Cardiac muscle cell (in vitro differentiated cells and primary cell): ENCODE data around the gene MED20. TPM values are rescaled to one million over a fixed set of nuclear protein-coding genes. Genes with fewer than 3 reads are reported as not detected.

ENCODE experiments used
- DNase-seq, 2 donors: peaks; one replicate each; pipeline versions ENCODE4 v3.0.0 to v3.0.0-alpha.2; 2010 to 2017; ENCODE audit warnings: low read depth in 1 of 2, low spot score in 1 of 2
- H3K27ac ChIP-seq: fragments of 200-600 bp; sonication (generic); 2 replicates; pipeline ENCODE4 v1.5.1; 2016
- H3K27me3 ChIP-seq: fragments of 200-600 bp; sonication (generic); 2 replicates; pipeline ENCODE4 v1.6.0; 2016; ENCODE audit warnings: control low read depth
- H3K36me3 ChIP-seq: fragments of 200-600 bp; sonication (generic); 2 replicates; pipeline ENCODE4 v1.5.1; 2016; ENCODE audit warnings: control low read depth
- H3K4me1 ChIP-seq: fragments of 200-600 bp; sonication (generic); 2 replicates; pipeline ENCODE4 v1.8.1; 2017; ENCODE audit warnings: low read depth, mild to moderate bottlenecking, mixed run types
- H3K4me3 ChIP-seq: fragments of 200-600 bp; sonication (generic); 2 replicates; pipeline ENCODE4 v1.5.1; 2016; ENCODE audit warnings: mild to moderate bottlenecking
- H3K9me3 ChIP-seq: fragments of 200-600 bp; sonication (generic); 2 replicates; pipeline ENCODE4 v1.5.1; 2017; ENCODE audit warnings: low read depth, mild to moderate bottlenecking, control low read depth
- polyA plus RNA-seq: library from polyadenylated mRNA; unstranded; fragments of >200 nt; fragmentation: Nextera tagmentation; extraction: Ambion mirVana; gene quantifications from 2 replicates; pipeline ENCODE4 v1.2.1, GENCODE V29; 2016
- total RNA-seq: library from RNA; depleted of rRNA; stranded (reverse); fragments of >200 nt; gene quantifications from 2 replicates; pipeline ENCODE4 v1.2.3, GENCODE V29; 2016
- TF ChIP-seq, protein P1 (sequence below): IDR thresholded peaks from 2 replicates; pipeline ENCODE4 v1.5.1; 2012; ENCODE audit warnings: low read depth, mild to moderate bottlenecking, low read length

MED20 gene
- total and polyA plus RNA-seq, 2 experiments from 2014 or later, result 18.5 to 28.1 TPM

DNA sequence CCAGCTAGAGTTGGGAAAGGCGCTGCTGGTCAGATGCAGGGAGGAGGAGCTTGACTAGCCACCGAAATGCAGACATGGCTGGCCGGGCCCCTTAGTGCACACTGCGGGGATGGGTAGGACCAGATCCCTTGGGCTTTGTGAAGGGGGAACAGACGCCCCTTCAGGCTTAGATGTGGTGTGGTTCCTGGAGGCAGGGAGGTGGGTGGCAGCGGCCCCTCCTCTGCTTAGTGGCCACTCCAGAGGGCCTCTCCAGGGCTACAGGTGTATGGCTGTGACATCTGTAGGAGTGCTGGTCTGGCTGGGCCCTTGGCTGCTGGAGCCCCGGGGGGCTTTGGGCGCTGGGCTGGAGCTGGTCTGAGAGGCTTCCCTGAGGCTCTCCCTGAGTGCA lies 14.7 kb upstream of the MED20 start:
- H3K36me3 ChIP-seq, result peaks cover 31% of the 10 kb centered on the region
- DNase-seq, result no peak
- peak overlapping the region; percentile 58 for H3K27ac ChIP-seq
- H3K27me3 ChIP-seq, result peaks cover 3% of the 10 kb centered on the region
- no peak overlapping the region for H3K4me3 ChIP-seq
- TF ChIP-seq, protein P1, sequence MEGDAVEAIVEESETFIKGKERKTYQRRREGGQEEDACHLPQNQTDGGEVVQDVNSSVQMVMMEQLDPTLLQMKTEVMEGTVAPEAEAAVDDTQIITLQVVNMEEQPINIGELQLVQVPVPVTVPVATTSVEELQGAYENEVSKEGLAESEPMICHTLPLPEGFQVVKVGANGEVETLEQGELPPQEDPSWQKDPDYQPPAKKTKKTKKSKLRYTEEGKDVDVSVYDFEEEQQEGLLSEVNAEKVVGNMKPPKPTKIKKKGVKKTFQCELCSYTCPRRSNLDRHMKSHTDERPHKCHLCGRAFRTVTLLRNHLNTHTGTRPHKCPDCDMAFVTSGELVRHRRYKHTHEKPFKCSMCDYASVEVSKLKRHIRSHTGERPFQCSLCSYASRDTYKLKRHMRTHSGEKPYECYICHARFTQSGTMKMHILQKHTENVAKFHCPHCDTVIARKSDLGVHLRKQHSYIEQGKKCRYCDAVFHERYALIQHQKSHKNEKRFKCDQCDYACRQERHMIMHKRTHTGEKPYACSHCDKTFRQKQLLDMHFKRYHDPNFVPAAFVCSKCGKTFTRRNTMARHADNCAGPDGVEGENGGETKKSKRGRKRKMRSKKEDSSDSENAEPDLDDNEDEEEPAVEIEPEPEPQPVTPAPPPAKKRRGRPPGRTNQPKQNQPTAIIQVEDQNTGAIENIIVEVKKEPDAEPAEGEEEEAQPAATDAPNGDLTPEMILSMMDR, result no peak
- H3K4me1 ChIP-seq, result peaks cover 6% of the 10 kb centered on the region
- H3K9me3 ChIP-seq, result no peaks in the 10 kb centered on the region

DNA sequence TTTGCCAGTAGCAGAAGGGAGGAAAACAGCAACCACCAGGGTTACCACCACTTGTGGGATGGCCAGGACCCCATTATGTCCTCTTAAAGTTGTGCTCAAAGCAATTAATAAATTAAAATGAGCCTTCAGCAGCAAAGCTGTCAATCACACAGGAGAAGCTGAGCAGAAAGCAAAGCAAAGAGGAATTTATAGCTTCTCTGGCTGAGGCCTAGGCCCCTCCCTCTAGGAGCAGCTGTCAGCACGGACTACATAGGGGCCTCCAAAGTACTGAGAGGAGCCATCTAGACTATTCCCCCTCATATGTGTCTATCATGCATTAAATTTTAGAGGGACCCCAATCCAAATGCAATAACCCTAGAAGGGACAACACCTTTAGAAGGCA lies 14.2 kb upstream of the MED20 start:
- Histone ChIP-seq H3K27ac (peak overlapping the region; percentile 30), H3K4me1 (peaks cover 6% of the 10 kb centered on the region)

DNA sequence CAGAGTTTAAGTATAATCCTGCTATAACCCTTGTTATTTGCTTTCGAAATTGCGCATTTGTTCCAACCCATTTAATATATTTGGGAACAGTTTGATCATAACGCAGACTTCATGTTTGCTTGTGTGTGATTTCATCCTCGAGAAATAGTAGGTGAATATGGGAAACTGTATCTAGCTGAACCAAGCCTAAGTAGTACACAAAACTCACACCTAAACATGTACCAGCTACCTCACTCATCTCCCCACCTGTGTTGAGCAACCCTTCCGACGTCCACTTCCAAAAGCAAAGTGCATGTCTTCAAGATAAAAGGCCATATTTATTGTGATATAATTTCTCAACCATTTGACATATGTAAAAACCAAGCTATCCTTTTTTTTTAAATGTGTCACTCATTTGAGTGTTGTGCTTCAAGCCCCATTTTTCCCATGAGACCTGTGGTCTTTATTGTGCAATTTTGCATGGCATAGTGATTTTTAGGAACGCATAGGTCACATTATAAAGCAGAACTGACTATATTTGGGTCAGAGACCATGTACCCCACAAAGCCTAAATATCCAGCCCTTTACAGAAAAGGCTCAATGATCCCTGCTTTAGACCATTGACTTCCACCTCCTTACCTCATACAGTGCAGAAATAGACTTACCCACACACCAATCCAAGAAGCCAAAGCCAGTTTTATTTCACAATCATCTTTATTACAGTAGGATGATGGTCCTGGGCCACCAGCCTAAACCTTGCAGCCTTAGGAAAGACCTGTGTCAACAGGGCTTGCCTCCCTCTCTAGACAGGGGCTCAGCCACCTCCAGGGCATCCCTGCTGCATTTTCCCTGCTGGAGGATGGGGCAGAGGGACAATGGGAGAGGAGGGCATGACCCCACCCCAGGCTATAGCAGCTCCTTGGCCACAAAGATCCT lies 13.6 kb upstream of the MED20 start:
- TF ChIP-seq, protein P1, result no peak
- no peak for DNase-seq
- H3K27me3 ChIP-seq, result no peaks in the 10 kb centered on the region
- H3K4me3 ChIP-seq, result no peak overlapping the region
- H3K36me3 ChIP-seq, result peaks cover 42% of the 10 kb centered on the region
- peak overlapping the region; percentile 30 for H3K27ac ChIP-seq
- no peaks in the 10 kb centered on the region for H3K9me3 ChIP-seq
- H3K4me1 ChIP-seq, result peaks cover 6% of the 10 kb centered on the region

More for the DNA sequence above, 14.2 kb upstream of the MED20 start:
- H3K27me3 ChIP-seq, result peaks cover under 1% of the 10 kb centered on the region
- H3K4me3 ChIP-seq, result no peak overlapping the region
- H3K36me3 ChIP-seq, result peaks cover 36% of the 10 kb centered on the region
- no peak for DNase-seq
- TF ChIP-seq, protein P1, result no peak
- H3K9me3 ChIP-seq, result no peaks in the 10 kb centered on the region

DNA sequence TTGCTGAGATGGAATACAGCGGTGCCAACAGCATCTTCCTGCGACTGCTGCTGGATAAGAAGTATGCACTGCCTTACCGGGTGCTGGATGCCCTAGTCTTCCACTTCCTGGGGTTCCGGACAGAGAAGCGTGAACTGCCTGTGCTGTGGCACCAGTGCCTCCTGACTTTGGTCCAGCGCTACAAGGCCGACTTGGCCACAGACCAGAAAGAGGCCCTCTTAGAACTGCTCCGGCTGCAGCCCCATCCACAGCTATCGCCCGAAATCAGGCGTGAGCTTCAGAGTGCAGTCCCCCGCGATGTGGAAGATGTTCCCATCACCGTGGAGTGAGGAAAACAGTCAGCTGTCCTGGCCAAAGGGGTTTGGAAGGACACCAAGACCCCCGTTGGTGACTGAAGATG lies 11.4 kb upstream of the MED20 start:
- no peaks in the 10 kb centered on the region for H3K9me3 ChIP-seq
- peaks cover 62% of the 10 kb centered on the region for H3K36me3 ChIP-seq
- DNase-seq, result no peak
- no peaks in the 10 kb centered on the region for H3K27me3 ChIP-seq
- no peak overlapping the region for H3K4me3 ChIP-seq
- TF ChIP-seq, protein P1, result no peak
- no peak overlapping the region for H3K27ac ChIP-seq
- no peaks in the 10 kb centered on the region for H3K4me1 ChIP-seq

DNA sequence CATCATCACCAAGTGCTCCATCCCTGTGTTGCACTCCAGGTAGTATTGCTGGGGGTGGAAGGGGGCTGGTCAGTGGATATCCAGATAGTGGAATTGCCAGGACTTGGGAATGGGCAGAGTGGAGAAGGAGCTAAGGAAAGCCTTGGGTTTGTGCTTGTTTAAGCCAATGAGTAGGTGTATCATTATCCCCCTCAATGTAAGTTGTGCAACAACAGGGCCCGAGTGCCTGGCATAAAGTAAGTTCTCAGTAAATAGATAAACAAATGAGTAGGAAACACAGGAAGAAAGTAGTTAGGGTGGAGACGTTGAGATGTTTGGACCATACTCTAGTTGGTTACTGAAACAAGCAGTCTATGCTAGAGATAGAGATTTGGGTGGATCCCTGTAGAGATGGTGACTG lies 10.9 kb upstream of the MED20 start:
- no peak overlapping the region for H3K27ac ChIP-seq
- DNase-seq, result no peak
- H3K4me3 ChIP-seq, result no peak overlapping the region
- no peaks in the 10 kb centered on the region for H3K9me3 ChIP-seq
- peaks cover 65% of the 10 kb centered on the region for H3K36me3 ChIP-seq
- no peaks in the 10 kb centered on the region for H3K4me1 ChIP-seq
- TF ChIP-seq, protein P1, result no peak
- no peaks in the 10 kb centered on the region for H3K27me3 ChIP-seq
